SK-N-SH (cell line): ENCODE results near the gene TET1. TPM values are rescaled to one million over a fixed set of nuclear protein-coding genes. Genes with fewer than 3 reads are reported as not detected.

ENCODE experiments used
- CTCF ChIA-PET: fragments of 300-600, 350-600 bp; formaldehyde crosslinking; extraction: SDS; loops from one replicate; lab custom pipeline; 2021; lab: Yijun Ruan, JAX
- POLR2A ChIA-PET: fragments of 350-600 bp; sonication (Branson Sonifier 250); formaldehyde crosslinking; extraction: SDS; loops from one replicate; lab custom pipeline; 2020; ENCODE audit warnings: antibody characterized with exemption, inconsistent platforms; lab: Yijun Ruan, JAX
- DNase-seq: peaks from one replicate; pipeline ENCODE4 v3.0.0; 2012
- H2AFZ ChIP-seq: fragments of 200-600 bp; sonication (generic); 2 replicates; pipeline ENCODE4 v1.8.1; 2016; ENCODE audit warnings: antibody characterized with exemption, mild to moderate bottlenecking, low read depth
- H3F3A ChIP-seq: fragments of 200-600 bp; sonication (generic); replicated peaks from 2 replicates; pipeline ENCODE3; 2016; ENCODE audit warnings: antibody characterized with exemption, mild to moderate bottlenecking; ENCODE audit not compliant: insufficient read depth
- H3K27ac ChIP-seq, 2 experiments: fragments of 200-500 bp in 1 of 2; fragments of 200-600 bp in 1 of 2; sonication (Bioruptor generic) in 1 of 2; sonication (generic), shearing (Covaris generic) in 1 of 2; 2 replicates each; pipeline versions ENCODE4 v1.5.1 to v1.6.1; 2014 to 2016; ENCODE audit warnings: low read depth in 2 of 2, inconsistent platforms in 1 of 2, low read length in 1 of 2, mild to moderate bottlenecking in 1 of 2, mixed read lengths in 1 of 2
- H3K27me3 ChIP-seq: fragments of 200-600 bp; sonication (generic), shearing (Covaris generic); 2 replicates; pipeline ENCODE4 v1.6.1; 2016; ENCODE audit warnings: mixed run types; ENCODE audit not compliant: insufficient read depth
- H3K36me3 ChIP-seq, 2 experiments: fragments of 200-500 bp in 1 of 2; fragments of 200-600 bp in 1 of 2; sonication (Bioruptor generic) in 1 of 2; sonication (generic) in 1 of 2; replicated peaks in 1 of 2; 2 replicates each; pipeline versions ENCODE3 to v1.5.1; 2014 to 2016; ENCODE audit warnings: low read length in 1 of 2, mild to moderate bottlenecking in 1 of 2; ENCODE audit not compliant: insufficient read depth in 2 of 2, control insufficient read depth in 1 of 2
- H3K4me1 ChIP-seq, 2 experiments: fragments of 200-500 bp in 1 of 2; fragments of 200-600 bp in 1 of 2; sonication (Bioruptor generic) in 1 of 2; sonication (generic), shearing (Covaris generic) in 1 of 2; 2 replicates each; pipeline versions ENCODE4 v1.5.1 to v1.6.1; 2014 to 2016; ENCODE audit warnings: low read depth in 1 of 2, low read length in 1 of 2, mixed run types in 1 of 2; ENCODE audit not compliant: insufficient read depth in 2 of 2, control insufficient read depth in 1 of 2
- H3K4me2 ChIP-seq: fragments of 200-600 bp; sonication (generic), shearing (Covaris generic); 2 replicates; pipeline ENCODE4 v1.6.1; 2017; ENCODE audit warnings: mixed run types
- H3K4me3 ChIP-seq, 2 experiments: fragments of 200-500 bp in 1 of 2; fragments of 200-600 bp in 1 of 2; sonication (Bioruptor generic) in 1 of 2; sonication (generic), shearing (Covaris generic) in 1 of 2; 2 replicates each; pipeline versions ENCODE4 v1.5.1 to v1.8.1; 2014 to 2016; ENCODE audit warnings: low read depth in 2 of 2, inconsistent platforms in 1 of 2, low read length in 1 of 2, mild to moderate bottlenecking in 1 of 2, mixed read lengths in 1 of 2, moderate library complexity in 1 of 2
- H3K79me2 ChIP-seq: fragments of 200-600 bp; sonication (generic); 2 replicates; pipeline ENCODE4 v1.8.1; 2017; ENCODE audit warnings: mild to moderate bottlenecking; ENCODE audit not compliant: insufficient read depth
- H3K9ac ChIP-seq: fragments of 200-600 bp; sonication (generic); 2 replicates; pipeline ENCODE4 v1.6.1; 2017; ENCODE audit warnings: mixed run types
- H3K9me2 ChIP-seq: fragments of 200-600 bp; sonication (generic); 2 replicates; pipeline ENCODE4 v1.6.1; 2017; ENCODE audit warnings: mixed run types
- H3K9me3 ChIP-seq: fragments of 200-600 bp; sonication (generic); 2 replicates; pipeline ENCODE4 v1.6.1; 2017; ENCODE audit warnings: mixed run types, mild to moderate bottlenecking, moderate library complexity
- H4K20me1 ChIP-seq: fragments of 200-600 bp; sonication (generic); 2 replicates; pipeline ENCODE4 v1.6.1; 2017; ENCODE audit warnings: mild to moderate bottlenecking, mixed run types; ENCODE audit not compliant: insufficient read depth
- CHD2 ChIP-seq: fragments of 150-350 bp; IDR thresholded peaks from 2 replicates; pipeline ENCODE4 v1.6.1; 2018; ENCODE audit warnings: low read length; ENCODE audit not compliant: partially characterized antibody
- ELF1 ChIP-seq: IDR thresholded peaks from 2 replicates; pipeline ENCODE4 v1.4.0; 2012
- EZH2phosphoT487 ChIP-seq: fragments of 200-600 bp; sonication (generic); IDR thresholded peaks from 2 replicates; pipeline ENCODE4 v1.6.1; 2017; ENCODE audit warnings: low read depth, mixed run types, mild to moderate bottlenecking, antibody characterized with exemption, moderate library complexity, borderline replicate concordance
- FOXJ3 ChIP-seq: sonication (generic); formaldehyde crosslinking; IDR thresholded peaks from 2 replicates; pipeline ENCODE4 v1.5.1; 2020; ENCODE audit warnings: mild to moderate bottlenecking, missing genetic modification reagents
- GABPA ChIP-seq: IDR thresholded peaks from 2 replicates; pipeline ENCODE4 v1.4.0; 2012; ENCODE audit warnings: low read depth, mild to moderate bottlenecking
- JUND ChIP-seq: IDR thresholded peaks from 2 replicates; pipeline ENCODE4 v1.4.0; 2012
- MAX ChIP-seq: IDR thresholded peaks from 2 replicates; pipeline ENCODE4 v1.4.0; 2012; ENCODE audit warnings: low read depth
- MXI1 ChIP-seq: IDR thresholded peaks from 2 replicates; pipeline ENCODE4 v1.6.1; 2012; ENCODE audit warnings: mild to moderate bottlenecking, low read depth, low read length, improper control_type of control experiment
- NFIC ChIP-seq: IDR thresholded peaks from 2 replicates; pipeline ENCODE4 v1.4.0; 2012; ENCODE audit warnings: borderline replicate concordance
- NRF1 ChIP-seq: IDR thresholded peaks from 2 replicates; pipeline ENCODE4 v1.6.1; 2012; ENCODE audit warnings: low read depth, mild to moderate bottlenecking, low read length
- PBX3 ChIP-seq: IDR thresholded peaks from 2 replicates; pipeline ENCODE4; 2012
- POLR2AphosphoS5 ChIP-seq: IDR thresholded peaks from 2 replicates; pipeline ENCODE4 v1.6.1; 2012; ENCODE audit warnings: low read depth, low read length
- RAD21 ChIP-seq: IDR thresholded peaks from 2 replicates; pipeline ENCODE4 v1.6.1; 2012; ENCODE audit warnings: mild to moderate bottlenecking, low read length
- RFX5 ChIP-seq: IDR thresholded peaks from 2 replicates; pipeline ENCODE4 v1.6.1; 2012; ENCODE audit warnings: mild to moderate bottlenecking, improper control_type of control experiment, low read length
- RXRA ChIP-seq: IDR thresholded peaks from 2 replicates; pipeline ENCODE4 v1.4.0; 2012; ENCODE audit warnings: low read depth, mild to moderate bottlenecking, borderline replicate concordance
- SIN3A ChIP-seq: IDR thresholded peaks from 2 replicates; pipeline ENCODE4 v1.6.1; 2012; ENCODE audit warnings: low read depth, mild to moderate bottlenecking, low read length, moderate library complexity, borderline replicate concordance
- TAF1 ChIP-seq: IDR thresholded peaks from 2 replicates; pipeline ENCODE4 v1.6.1; 2012; ENCODE audit warnings: low read depth, mild to moderate bottlenecking, low read length, moderate library complexity, borderline replicate concordance
- TCF12 ChIP-seq: IDR thresholded peaks from 2 replicates; pipeline ENCODE4 v1.4.0; 2012
- USF1 ChIP-seq: IDR thresholded peaks from 2 replicates; pipeline ENCODE4 v1.4.0; 2012; ENCODE audit warnings: low read depth, borderline replicate concordance
- YY1 ChIP-seq: IDR thresholded peaks from 2 replicates; pipeline ENCODE4 v1.4.0; 2012; ENCODE audit warnings: low read depth, mild to moderate bottlenecking
- WGBS: methylation state at CpG from one replicate; pipeline ENCODE4 v1.1.6; 2017; ENCODE audit warnings: low lambda C conversion rate; 5-methylcytosine and 5-hydroxymethylcytosine counted together
- polyA plus RNA-seq, 3 experiments: library from polyadenylated mRNA; depleted of rRNA; stranded (reverse); fragments of >200 nt; gene quantifications; 2 replicates each; pipeline ENCODE4 v1.2.3, GENCODE V29; 2012

TET1 gene
- polyA plus RNA-seq, 1 of the 3 experiments (the other 2 are of a cell fraction), result 0.38 TPM

- no peaks in the 10 kb centered on the region; the same call in 1 of the 2 replicates for H3K9me2 ChIP-seq
- H2AFZ ChIP-seq, result peak overlapping the region; percentile 75
- H3K36me3 ChIP-seq, result peaks cover 0 to 9% of the 10 kb centered on the region in 2 experiments
- H3K27ac ChIP-seq, result peak overlapping the region; percentile 79 to 98
- H3K27me3 ChIP-seq, result no peaks in the 10 kb centered on the region
- POLR2A ChIA-PET, result interaction anchor here (1.2 to 2.5 kb wide), 4 partner anchors 37 to 40 kb away, joined by 4 to 30 read pairs (median 8); partner anchors contain the start of gene TET1
- DNase-seq, result no peak
- peaks cover 14% of the 10 kb centered on the region for H3K79me2 ChIP-seq
- H3K4me3 ChIP-seq, result peak overlapping the region; percentile 48 to 66
- TF ChIP-seq JUND, result no peak
- TF ChIP-seq PBX3, result peak; percentile 57; the same call in 1 of the 2 replicates
- TF ChIP-seq, all 33 proteins: peak for 1
- CTCF ChIA-PET, result interaction anchor here (1.1 to 2.8 kb wide), 2 partner anchors 39 to 49 kb away, joined by 5 to 11 read pairs; partner anchors contain the start of gene TET1
- 13% methylated on average over 3 of the region's 3 CpGs for WGBS
- Histone ChIP-seq H3K4me2 (peak overlapping the region; percentile 85), H3K4me1 (peaks cover 23 to 28% of the 10 kb centered on the region in 2 experiments; a peak in 3 of 4 replicates), H3K9me3 (no peaks in the 10 kb centered on the region), H3K9ac (peak overlapping the region; percentile 63), H3F3A (peaks cover 27% of the 10 kb centered on the region), H4K20me1 (no peaks in the 10 kb centered on the region)
These were observed 39.6 kb downstream of the TET1 start for GRCh38 chr10:68599771-68600040.

- ChIA-PET CTCF (interaction anchor here (0.8 to 2.8 kb wide), 5 partner anchors 23 to 95 kb away, joined by 3 to 11 read pairs (median 5); partner anchors contain the start of gene TET1), POLR2A (interaction anchor here (0.6 to 2.5 kb wide), 5 partner anchors 11 to 69 kb away, joined by 3 to 30 read pairs (median 7); partner anchors contain the start of gene TET1)
- H3K4me3 ChIP-seq, result peak overlapping the region; percentile 48 to 66
- WGBS, result under 1% methylated on average over 12 of the region's 17 CpGs
- peak overlapping the region; percentile 75 for H2AFZ ChIP-seq
- H3K9me3 ChIP-seq, result no peaks in the 10 kb centered on the region
- H3K9ac ChIP-seq, result peak overlapping the region; percentile 63
- peaks cover 23 to 27% of the 10 kb centered on the region in 2 experiments; a peak in 3 of 4 replicates for H3K4me1 ChIP-seq
- peak overlapping the region; percentile 79 to 98 for H3K27ac ChIP-seq
- H3K9me2 ChIP-seq, result no peaks in the 10 kb centered on the region; the same call in 1 of the 2 replicates
- H3K27me3 ChIP-seq, result no peaks in the 10 kb centered on the region
- peaks cover 14% of the 10 kb centered on the region for H3K79me2 ChIP-seq
- TF ChIP-seq SIN3A, result 0 out of 2 replicates have a peak, but pooled peaks have one; percentile 77
- 0 out of 2 replicates have a peak, but pooled peaks have one; percentile 0 for TF ChIP-seq PBX3
- no peak for TF ChIP-seq NRF1
- TF ChIP-seq YY1, result peak; percentile 87; the same call in 1 of the 2 replicates
- TF ChIP-seq TAF1, result peak; percentile 52
- peak; percentile 52; the same call in 1 of the 2 replicates for TF ChIP-seq FOXJ3
- 0 out of 2 replicates have a peak, but pooled peaks have one; percentile 3 for TF ChIP-seq TCF12
- TF ChIP-seq ELF1, result no peak
- TF ChIP-seq RXRA, result peak; percentile 44; the same call in 1 of the 2 replicates
- peak; percentile 8; the same call in 1 of the 2 replicates for TF ChIP-seq NFIC
- TF ChIP-seq GABPA, result no peak
- peak; percentile 49 for TF ChIP-seq CHD2
- no peak for TF ChIP-seq EZH2phosphoT487
- TF ChIP-seq MXI1, result peak; percentile 93
- TF ChIP-seq POLR2AphosphoS5, result peak; percentile 74
- peak; percentile 46; the same call in 1 of the 2 replicates for TF ChIP-seq MAX
- peak; percentile 45; the same call in 1 of the 2 replicates for TF ChIP-seq RFX5
- no peak for TF ChIP-seq USF1
- TF ChIP-seq RAD21, result peak; percentile 35
- peaks cover 0 to 9% of the 10 kb centered on the region in 2 experiments for H3K36me3 ChIP-seq
- peak overlapping the region; percentile 85 for H3K4me2 ChIP-seq
- no peaks in the 10 kb centered on the region for H4K20me1 ChIP-seq
- peak; percentile 80 for DNase-seq
- peaks cover 27% of the 10 kb centered on the region for H3F3A ChIP-seq
These were observed 40.1 kb downstream of the TET1 start for GRCh38 chr10:68600041-68600778.
